WERI-Rb-1 (cell line): ENCODE data around the gene C14orf180.

ENCODE experiments used
- DNase-seq: peaks from one replicate; pipeline ENCODE4 v3.0.0-alpha.2; 2020
- H3K27ac ChIP-seq: fragments of 250-450 bp; sonication (Bioruptor Pico); 2 replicates; pipeline ENCODE4 v1.5.1; 2020; ENCODE audit warnings: mild to moderate bottlenecking, moderate library complexity
- H3K27me3 ChIP-seq: fragments of 250-450 bp; sonication (Bioruptor Pico); 2 replicates; pipeline ENCODE4 v1.5.1; 2021; ENCODE audit warnings: mild to moderate bottlenecking, low read depth, moderate library complexity; ENCODE audit not compliant: insufficient read depth, severe bottlenecking
- H3K36me3 ChIP-seq: fragments of 250-450 bp; sonication (Bioruptor Pico); 2 replicates; pipeline ENCODE4 v1.5.1; 2020; ENCODE audit warnings: mild to moderate bottlenecking, moderate library complexity
- H3K4me3 ChIP-seq: 2 replicates; pipeline ENCODE4 v1.5.1; 2011; ENCODE audit warnings: low read depth, mild to moderate bottlenecking, control low read depth, low read length
- H3K9me3 ChIP-seq: fragments of 250-450 bp; sonication (Bioruptor Pico); 2 replicates; pipeline ENCODE4 v1.5.1; 2021; ENCODE audit warnings: mild to moderate bottlenecking, moderate library complexity; ENCODE audit not compliant: severe bottlenecking
- TF ChIP-seq, protein P1 (sequence below): IDR thresholded peaks from 2 replicates; pipeline ENCODE4 v1.5.1; 2011; ENCODE audit warnings: low read depth, mild to moderate bottlenecking, control low read depth, inconsistent platforms, low read length

C14orf180 gene

DNA sequence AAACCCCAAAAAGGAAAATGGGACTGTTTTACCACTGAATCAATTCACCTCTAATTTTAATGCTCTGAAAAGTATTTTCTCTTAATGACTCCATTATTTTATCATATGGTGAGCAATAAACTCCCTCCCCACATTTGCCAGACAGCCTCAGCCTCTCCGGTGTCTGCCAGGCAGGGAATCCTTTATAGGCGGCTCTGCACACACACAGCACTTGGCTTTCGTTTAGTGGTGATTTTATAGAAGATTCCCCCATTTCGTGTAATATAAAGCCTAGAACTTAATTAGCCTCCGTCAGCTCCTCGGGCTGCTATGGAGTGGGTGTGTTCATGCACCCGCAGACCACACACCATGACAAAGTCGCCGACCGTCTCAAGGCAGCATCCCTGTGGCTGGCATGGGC, 10.1 kb upstream of the C14orf180 start:
- Histone ChIP-seq H3K36me3 (no peaks in the 10 kb centered on the region), H3K27ac (no peak overlapping the region), H3K9me3 (no peaks in the 10 kb centered on the region), H3K4me3 (no peak overlapping the region), H3K27me3 (no peaks in the 10 kb centered on the region)
- DNase-seq: no peak
- TF ChIP-seq, protein P1, sequence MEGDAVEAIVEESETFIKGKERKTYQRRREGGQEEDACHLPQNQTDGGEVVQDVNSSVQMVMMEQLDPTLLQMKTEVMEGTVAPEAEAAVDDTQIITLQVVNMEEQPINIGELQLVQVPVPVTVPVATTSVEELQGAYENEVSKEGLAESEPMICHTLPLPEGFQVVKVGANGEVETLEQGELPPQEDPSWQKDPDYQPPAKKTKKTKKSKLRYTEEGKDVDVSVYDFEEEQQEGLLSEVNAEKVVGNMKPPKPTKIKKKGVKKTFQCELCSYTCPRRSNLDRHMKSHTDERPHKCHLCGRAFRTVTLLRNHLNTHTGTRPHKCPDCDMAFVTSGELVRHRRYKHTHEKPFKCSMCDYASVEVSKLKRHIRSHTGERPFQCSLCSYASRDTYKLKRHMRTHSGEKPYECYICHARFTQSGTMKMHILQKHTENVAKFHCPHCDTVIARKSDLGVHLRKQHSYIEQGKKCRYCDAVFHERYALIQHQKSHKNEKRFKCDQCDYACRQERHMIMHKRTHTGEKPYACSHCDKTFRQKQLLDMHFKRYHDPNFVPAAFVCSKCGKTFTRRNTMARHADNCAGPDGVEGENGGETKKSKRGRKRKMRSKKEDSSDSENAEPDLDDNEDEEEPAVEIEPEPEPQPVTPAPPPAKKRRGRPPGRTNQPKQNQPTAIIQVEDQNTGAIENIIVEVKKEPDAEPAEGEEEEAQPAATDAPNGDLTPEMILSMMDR: no peak

DNA sequence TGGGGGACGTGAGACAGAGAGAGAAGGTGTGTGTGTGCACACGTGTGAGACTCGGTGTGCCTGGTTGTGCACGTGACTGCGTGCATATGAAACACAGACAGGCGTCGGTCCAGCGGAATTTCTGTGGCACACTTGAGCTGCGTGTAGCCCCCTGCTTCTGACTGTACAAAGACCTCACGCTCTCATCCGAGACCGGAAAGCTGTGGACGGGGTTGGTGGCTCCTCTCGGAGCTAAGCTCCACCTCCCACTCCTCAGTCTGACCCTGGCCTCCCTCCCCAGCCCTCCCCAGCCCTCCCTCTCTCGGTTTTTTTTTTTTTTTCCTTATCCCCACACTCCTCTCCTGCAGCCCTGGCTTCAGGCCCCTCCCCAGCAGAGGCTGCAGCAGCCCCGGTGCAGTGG, 8.3 kb upstream of the C14orf180 start:
- Histone ChIP-seq H3K9me3 (no peaks in the 10 kb centered on the region), H3K27ac (no peak overlapping the region), H3K36me3 (no peaks in the 10 kb centered on the region), H3K4me3 (no peak overlapping the region), H3K27me3 (no peaks in the 10 kb centered on the region)
- DNase-seq: no peak
- TF ChIP-seq, protein P1: no peak

DNA sequence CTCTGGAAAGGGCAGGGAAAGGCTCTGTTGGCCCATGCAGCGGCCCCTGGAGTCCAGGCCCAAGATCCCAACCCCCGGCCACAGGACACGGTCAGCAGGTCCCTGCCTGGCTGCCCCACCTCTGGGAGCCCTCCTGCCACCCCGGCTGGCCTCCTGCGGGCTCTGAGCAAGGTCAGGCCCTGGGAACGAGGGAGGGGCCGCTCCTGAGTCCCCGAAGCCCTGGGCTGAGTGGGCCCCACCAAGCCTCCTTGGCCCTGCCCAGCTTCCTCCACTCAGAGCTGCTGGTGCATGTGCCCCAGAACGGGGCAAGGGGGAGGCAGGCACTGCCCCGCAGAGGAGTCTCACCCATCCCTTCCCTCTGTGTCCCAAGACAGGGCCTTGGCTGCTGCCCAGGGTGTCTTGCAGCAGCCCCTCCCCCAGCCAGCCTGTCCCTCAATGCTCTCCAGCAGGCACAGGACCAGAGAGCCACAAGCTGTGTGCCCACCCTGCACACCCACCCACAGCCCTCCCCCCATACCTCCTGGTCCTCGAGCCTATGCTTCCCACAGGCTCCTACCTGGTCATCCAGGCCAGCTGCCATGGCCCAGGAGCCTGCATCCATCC, 7.4 kb upstream of the C14orf180 start:
- no peaks in the 10 kb centered on the region for H3K27me3 ChIP-seq
- no peaks in the 10 kb centered on the region for H3K9me3 ChIP-seq
- TF ChIP-seq, protein P1: no peak
- H3K36me3 ChIP-seq: no peaks in the 10 kb centered on the region
- no peak overlapping the region for H3K4me3 ChIP-seq
- peak overlapping the region; percentile 22; the same call in 1 of the 2 replicates for H3K27ac ChIP-seq
- DNase-seq: no peak

DNA sequence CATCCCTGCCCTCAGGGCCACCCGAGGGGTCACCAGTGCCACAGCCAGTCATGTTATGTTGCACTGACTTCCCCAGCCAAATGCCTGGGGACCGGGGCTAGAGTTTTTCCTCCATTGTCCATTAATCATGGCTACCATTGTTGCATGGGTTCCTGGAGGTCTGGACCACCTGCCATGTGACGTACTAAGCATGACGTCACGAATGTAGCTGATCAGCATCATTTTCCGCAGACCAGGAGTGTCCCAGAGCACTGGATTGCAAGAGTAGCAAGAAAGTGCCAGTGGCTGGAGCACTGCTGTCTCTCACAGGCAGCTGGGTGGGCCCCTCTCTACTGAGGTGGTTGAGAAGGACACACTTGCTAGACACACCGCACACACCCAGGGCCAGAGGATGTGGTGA, 6.9 kb upstream of the C14orf180 start:
- Histone ChIP-seq H3K27ac (no peak overlapping the region), H3K27me3 (no peaks in the 10 kb centered on the region), H3K4me3 (no peak overlapping the region), H3K36me3 (no peaks in the 10 kb centered on the region), H3K9me3 (no peaks in the 10 kb centered on the region)
- TF ChIP-seq, protein P1: no peak
- DNase-seq: no peak

DNA sequence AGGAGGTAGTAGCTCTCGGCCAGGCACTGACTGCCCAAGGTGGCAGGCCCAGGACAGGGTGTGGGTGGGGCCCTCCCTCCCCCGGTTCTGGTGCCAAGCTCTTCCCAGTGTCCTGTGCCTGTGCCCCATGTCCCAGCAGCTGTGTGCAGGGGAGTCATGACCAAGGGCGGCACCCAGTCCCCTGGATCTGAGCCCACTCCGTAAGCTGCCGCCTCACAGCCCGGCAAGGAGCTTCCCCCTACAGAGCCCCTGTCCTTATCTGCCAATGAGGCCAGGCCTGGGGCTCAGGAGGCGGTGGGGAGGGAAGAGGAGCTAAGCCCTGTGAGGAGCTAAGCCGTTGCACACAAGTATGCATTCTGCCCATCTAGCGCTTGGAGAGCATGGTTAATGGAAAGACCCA, 5.6 kb upstream of the C14orf180 start:
- no peaks in the 10 kb centered on the region for H3K9me3 ChIP-seq
- H3K36me3 ChIP-seq: no peaks in the 10 kb centered on the region
- peak overlapping the region; percentile 59 for H3K27ac ChIP-seq
- DNase-seq: peak; percentile 92
- TF ChIP-seq, protein P1: no peak
- H3K27me3 ChIP-seq: no peaks in the 10 kb centered on the region
- H3K4me3 ChIP-seq: peak overlapping the region; percentile 15; the same call in 1 of the 2 replicates

DNA sequence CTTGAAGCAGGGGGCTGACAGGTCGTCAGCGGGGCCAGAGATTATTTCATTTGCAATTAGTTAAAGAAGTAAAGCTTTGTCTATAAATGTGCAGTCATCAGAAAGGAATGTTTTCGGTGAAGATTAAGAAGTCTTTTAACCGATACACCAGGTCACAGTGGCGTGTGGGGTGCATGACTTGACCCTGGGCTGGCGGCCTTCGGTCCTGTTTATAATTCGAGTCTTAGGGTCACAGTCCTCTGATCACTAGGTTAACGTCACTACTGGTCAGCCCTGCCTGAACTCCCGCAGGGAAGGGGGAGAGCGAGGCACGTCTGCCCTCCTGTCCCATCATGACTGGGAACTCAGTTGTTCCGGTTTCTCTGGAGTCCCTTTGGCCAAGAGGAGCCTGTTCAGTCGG, 5.0 kb upstream of the C14orf180 start:
- TF ChIP-seq, protein P1: no peak
- H3K27ac ChIP-seq: peak overlapping the region; percentile 59
- no peaks in the 10 kb centered on the region for H3K27me3 ChIP-seq
- peak overlapping the region; percentile 15; the same call in 1 of the 2 replicates for H3K4me3 ChIP-seq
- no peaks in the 10 kb centered on the region for H3K9me3 ChIP-seq
- DNase-seq: no peak
- H3K36me3 ChIP-seq: no peaks in the 10 kb centered on the region
